Measurements from ENCODE around the gene ANKRD39.
A peak's percentile ranks its signal among the peaks of the same experiment; 100 is the strongest.

The ANKRD39 gene

DNA sequence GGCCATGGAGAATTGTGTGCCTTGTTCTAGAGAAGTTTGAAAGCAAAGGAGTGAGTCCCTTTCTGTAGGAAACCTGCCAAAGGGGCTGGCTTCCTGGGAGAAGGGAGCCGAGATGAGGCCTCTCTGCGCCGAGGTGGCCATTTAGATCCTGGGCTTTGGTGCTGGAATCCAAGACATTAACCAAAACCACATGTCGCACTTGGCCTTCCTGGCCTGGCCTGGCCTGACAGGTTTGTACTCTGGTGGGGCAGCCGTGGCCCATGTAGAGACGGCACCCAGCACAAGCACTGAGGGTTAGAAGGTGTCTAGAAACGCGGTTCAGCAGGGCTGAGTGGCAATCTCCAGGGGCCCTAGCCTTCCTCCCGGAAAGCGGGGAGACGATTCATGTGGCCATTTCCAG, 34.6 kb downstream of the ANKRD39 start:
- Histone ChIP-seq H3K9ac (ENCODE audit: low read length in 2 of 2) (no peak overlapping the region), H3K27ac (ENCODE audit: low read length) (no peak overlapping the region), H3K36me3 (ENCODE audit: control insufficient read depth in 2 of 2, insufficient read depth in 2 of 2, low read length in 2 of 2) (peaks cover 18 to 26% of the 10 kb centered on the region in 2 donors), H3K27me3 (ENCODE audit: control insufficient read depth in 1 of 2, insufficient read depth in 2 of 2, low read length in 2 of 2) (no peaks in the 10 kb centered on the region), H3K4me3 (ENCODE audit: low read length in 2 of 2) (no peak overlapping the region), H3K4me1 (ENCODE audit: control insufficient read depth, insufficient read depth, low read length) (peaks cover 44% of the 10 kb centered on the region), H3K9me3 (ENCODE audit: control insufficient read depth in 2 of 2, low read length in 2 of 2) (no peaks in the 10 kb centered on the region)

DNA sequence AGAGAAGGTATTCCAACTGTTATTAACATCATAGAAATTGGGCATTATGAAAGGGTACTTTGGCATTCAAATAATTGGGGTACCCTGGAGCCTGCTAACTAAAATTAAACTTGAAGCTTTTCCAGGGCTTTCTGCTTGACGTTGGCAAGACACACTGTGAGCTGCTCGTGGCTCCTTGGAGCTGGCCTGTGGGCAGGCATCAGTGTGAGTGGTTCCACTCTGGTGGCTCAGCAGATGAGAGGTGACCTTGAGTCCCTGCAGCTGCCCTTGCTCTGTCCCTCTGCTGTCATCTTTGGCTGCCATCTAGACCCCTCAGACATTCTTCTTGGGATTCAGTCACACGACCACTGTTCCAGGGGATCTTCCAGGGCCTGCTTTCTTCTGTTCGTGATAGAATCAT, 35.0 kb downstream of the ANKRD39 start:
- Histone ChIP-seq H3K36me3 (ENCODE audit: control insufficient read depth in 2 of 2, insufficient read depth in 2 of 2, low read length in 2 of 2) (peaks cover 14 to 22% of the 10 kb centered on the region in 2 donors), H3K9me3 (ENCODE audit: control insufficient read depth in 2 of 2, low read length in 2 of 2) (no peaks in the 10 kb centered on the region), H3K4me1 (ENCODE audit: control insufficient read depth, insufficient read depth, low read length) (peaks cover 48% of the 10 kb centered on the region), H3K9ac (ENCODE audit: low read length in 2 of 2) (no peak overlapping the region), H3K4me3 (ENCODE audit: low read length in 2 of 2) (no peak overlapping the region), H3K27me3 (ENCODE audit: control insufficient read depth in 1 of 2, insufficient read depth in 2 of 2, low read length in 2 of 2) (no peaks in the 10 kb centered on the region), H3K27ac (ENCODE audit: low read length) (no peak overlapping the region)

DNA sequence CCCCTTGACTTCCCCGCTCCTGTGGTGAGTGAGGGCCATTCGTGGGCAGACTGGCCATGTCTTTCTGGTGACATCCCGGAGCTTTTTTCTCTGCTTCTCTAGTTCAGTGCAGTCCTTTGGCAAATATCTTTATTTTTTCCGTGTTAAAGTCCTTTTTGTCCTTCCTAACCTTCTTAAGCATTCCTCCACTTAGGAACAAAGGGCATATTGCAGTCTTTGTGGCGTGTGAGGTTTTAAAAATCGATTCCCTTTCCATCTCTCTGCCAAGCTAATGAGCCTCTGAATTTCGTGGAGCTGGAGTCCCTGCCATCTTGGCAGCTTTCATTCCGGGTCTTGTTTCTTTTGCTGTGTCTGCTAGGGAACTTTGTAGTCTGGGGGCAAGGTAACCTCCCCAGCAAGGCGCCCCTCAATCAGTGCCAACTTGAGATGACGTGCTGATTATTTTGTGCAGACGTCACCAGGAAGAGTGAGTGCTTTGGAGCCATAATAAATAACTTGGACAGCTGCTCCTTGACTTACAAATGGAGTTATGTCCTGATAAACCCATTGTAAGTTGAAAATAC, 36.6 kb downstream of the ANKRD39 start:
- Histone ChIP-seq H3K9me3 (ENCODE audit: control insufficient read depth in 2 of 2, low read length in 2 of 2) (no peaks in the 10 kb centered on the region), H3K4me3 (ENCODE audit: low read length in 2 of 2) (no peak overlapping the region), H3K27ac (ENCODE audit: low read length) (no peak overlapping the region), H3K27me3 (ENCODE audit: control insufficient read depth in 1 of 2, insufficient read depth in 2 of 2, low read length in 2 of 2) (no peaks in the 10 kb centered on the region), H3K36me3 (ENCODE audit: control insufficient read depth in 2 of 2, insufficient read depth in 2 of 2, low read length in 2 of 2) (peaks cover 3 to 9% of the 10 kb centered on the region in 2 donors), H3K4me1 (ENCODE audit: control insufficient read depth, insufficient read depth, low read length) (peaks cover 58% of the 10 kb centered on the region), H3K9ac (ENCODE audit: low read length in 2 of 2) (no peak overlapping the region)

DNA sequence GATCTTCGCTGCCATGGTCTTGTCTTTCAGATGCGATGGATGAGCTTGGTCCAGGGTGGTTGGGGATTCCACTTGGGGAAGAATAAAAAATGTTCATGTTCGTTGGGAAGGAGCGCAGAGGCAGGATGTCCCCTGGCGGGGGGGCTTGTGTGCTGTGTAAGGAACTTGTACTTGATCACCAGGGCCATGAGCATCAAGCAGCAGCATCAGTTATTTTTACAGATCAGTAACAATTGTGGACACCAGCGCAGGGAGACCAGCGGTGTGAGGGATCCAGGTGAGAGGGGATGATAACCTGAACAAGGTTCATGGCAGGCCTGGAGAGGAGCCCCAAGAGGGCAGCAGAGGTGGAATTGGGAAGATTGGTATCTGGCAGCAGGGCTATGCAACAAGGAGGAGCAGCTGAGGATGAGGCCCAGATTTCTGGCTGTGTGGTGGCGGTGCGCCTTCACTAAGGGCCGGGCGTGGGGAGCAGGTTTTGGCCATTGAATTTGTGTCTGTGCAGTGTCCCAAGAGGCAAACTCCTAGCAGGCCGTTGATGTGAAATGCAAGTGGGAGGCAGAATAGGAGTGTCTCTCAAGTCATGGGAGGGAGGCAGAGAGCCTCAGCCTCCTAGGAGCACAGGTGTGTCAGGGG, 37.8 kb downstream of the ANKRD39 start:
- H3K4me1 ChIP-seq (ENCODE audit: control insufficient read depth, insufficient read depth, low read length) = peaks cover 58% of the 10 kb centered on the region
- no peaks in the 10 kb centered on the region for H3K9me3 ChIP-seq (ENCODE audit: control insufficient read depth in 2 of 2, low read length in 2 of 2)
- peaks cover 0 to 2% of the 10 kb centered on the region in 2 donors for H3K36me3 ChIP-seq (ENCODE audit: control insufficient read depth in 2 of 2, insufficient read depth in 2 of 2, low read length in 2 of 2)
- no peak overlapping the region for H3K9ac ChIP-seq (ENCODE audit: low read length in 2 of 2)
- peak overlapping the region in 1 of 2 donors; percentile 8 for H3K4me3 ChIP-seq (ENCODE audit: low read length in 2 of 2)
- H3K27me3 ChIP-seq (ENCODE audit: control insufficient read depth in 1 of 2, insufficient read depth in 2 of 2, low read length in 2 of 2) = no peaks in the 10 kb centered on the region
- no peak overlapping the region for H3K27ac ChIP-seq (ENCODE audit: low read length)

DNA sequence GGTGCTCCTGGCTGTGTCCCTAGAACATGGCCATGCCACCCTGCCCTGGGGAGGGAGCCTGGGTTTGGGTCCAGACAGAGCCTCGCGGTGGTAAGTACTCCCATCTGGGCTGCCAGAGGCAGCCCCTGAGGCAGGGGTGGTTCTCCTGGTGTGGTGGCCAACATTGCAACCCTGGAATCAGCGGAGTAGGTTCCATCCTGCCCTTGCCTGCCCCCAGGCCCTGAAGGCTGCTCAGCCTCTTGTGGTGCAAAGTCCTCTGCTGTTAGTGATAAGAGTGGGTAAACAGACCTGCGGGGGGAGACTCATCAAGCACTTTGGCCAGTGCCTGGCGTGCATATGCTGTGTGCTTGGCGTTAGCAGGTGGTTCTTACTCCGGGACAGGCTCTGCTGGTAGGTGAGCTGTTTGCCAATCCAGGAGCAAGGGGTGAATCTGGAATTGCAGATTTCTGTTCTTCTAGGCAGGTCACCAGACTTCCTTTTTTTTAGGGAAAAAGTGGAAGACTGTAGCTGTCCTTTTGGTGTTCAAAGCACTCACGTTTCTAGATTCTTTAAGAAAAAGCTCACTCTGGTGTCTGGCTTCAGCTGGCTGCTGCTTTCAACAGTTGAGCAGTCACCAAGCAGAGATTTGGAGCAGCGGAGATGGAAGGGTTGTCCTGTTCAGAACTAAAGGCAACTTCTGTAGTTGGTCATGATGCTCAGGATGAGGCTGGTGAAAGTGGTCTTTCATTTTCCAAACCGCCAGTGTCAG, 38.5 kb downstream of the ANKRD39 start:
- Histone ChIP-seq H3K27ac (ENCODE audit: low read length) (no peak overlapping the region), H3K9me3 (ENCODE audit: control insufficient read depth in 2 of 2, low read length in 2 of 2) (no peaks in the 10 kb centered on the region), H3K9ac (ENCODE audit: low read length in 2 of 2) (no peak overlapping the region), H3K4me3 (ENCODE audit: low read length in 2 of 2) (peak overlapping the region; percentile 1 to 52), H3K4me1 (ENCODE audit: control insufficient read depth, insufficient read depth, low read length) (peaks cover 54% of the 10 kb centered on the region), H3K36me3 (ENCODE audit: control insufficient read depth in 2 of 2, insufficient read depth in 2 of 2, low read length in 2 of 2) (peaks cover 0 to 2% of the 10 kb centered on the region in 2 donors), H3K27me3 (ENCODE audit: control insufficient read depth in 1 of 2, insufficient read depth in 2 of 2, low read length in 2 of 2) (no peaks in the 10 kb centered on the region)

DNA sequence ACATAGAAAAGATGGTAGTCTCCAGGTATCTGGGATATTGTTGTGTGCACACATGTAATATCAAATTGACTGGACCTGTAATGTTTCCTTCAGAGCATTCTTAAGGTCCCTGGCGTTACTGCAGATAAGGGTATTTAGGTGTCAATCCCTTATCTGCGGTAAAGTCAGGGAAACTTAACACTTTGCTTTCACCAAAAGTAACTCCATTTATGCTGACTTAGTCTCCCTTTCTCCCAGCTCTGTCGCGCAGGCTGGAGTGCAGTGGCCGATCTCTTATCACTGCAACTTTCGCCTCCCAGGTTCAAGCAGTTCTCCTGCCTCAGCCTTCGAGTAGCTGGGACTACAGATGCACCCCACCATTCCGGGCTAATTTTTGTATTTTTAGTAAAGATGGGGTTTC, 39.9 kb downstream of the ANKRD39 start:
- Histone ChIP-seq H3K4me3 (ENCODE audit: low read length in 2 of 2) (peak overlapping the region; percentile 65 to 87), H3K9ac (ENCODE audit: low read length in 2 of 2) (peak overlapping the region; percentile 8 to 64), H3K9me3 (ENCODE audit: control insufficient read depth in 2 of 2, low read length in 2 of 2) (no peaks in the 10 kb centered on the region), H3K4me1 (ENCODE audit: control insufficient read depth, insufficient read depth, low read length) (peaks cover 43% of the 10 kb centered on the region), H3K27ac (ENCODE audit: low read length) (no peak overlapping the region), H3K27me3 (ENCODE audit: control insufficient read depth in 1 of 2, insufficient read depth in 2 of 2, low read length in 2 of 2) (no peaks in the 10 kb centered on the region), H3K36me3 (ENCODE audit: control insufficient read depth in 2 of 2, insufficient read depth in 2 of 2, low read length in 2 of 2) (peaks cover 0 to 2% of the 10 kb centered on the region in 2 donors)

DNA sequence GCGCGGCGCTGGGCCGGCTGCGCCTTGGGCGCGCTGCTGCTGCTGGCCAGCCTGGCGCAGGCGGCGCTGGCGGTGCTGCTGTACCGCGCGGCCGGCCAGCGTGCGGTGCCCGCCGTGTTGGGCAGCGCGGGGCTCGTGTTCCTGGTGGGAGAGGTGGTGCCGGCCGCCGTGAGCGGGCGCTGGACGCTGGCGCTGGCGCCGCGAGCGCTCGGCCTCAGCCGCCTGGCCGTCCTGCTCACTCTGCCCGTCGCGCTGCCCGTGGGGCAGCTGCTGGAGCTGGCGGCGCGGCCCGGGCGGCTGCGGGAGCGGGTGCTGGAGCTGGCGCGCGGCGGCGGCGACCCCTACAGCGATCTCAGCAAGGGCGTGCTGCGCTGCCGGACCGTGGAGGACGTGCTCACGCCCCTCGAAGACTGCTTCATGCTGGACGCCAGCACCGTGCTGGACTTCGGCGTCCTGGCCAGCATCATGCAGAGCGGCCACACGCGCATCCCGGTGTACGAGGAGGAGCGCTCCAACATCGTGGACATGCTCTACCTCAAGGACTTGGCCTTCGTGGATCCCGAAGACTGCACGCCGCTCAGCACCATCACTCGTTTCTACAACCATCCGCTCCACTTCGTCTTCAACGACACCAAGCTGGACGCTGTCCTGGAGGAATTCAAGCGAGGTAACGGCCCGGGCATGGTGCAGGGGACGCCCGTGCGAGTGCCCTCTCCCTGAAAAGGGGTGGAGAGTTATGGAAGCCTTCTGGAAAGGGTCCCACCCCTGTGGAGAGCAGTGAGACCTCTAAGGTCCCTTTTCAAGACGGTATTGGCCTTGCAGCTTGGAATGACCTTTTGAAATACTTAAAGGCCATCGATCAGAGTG, 40.7 kb downstream of the ANKRD39 start:
- peaks cover 0 to 4% of the 10 kb centered on the region in 2 donors for H3K36me3 ChIP-seq (ENCODE audit: control insufficient read depth in 2 of 2, insufficient read depth in 2 of 2, low read length in 2 of 2)
- H3K27ac ChIP-seq (ENCODE audit: low read length) = peak overlapping the region; percentile 37
- no peaks in the 10 kb centered on the region for H3K9me3 ChIP-seq (ENCODE audit: control insufficient read depth in 2 of 2, low read length in 2 of 2)
- peaks cover 45% of the 10 kb centered on the region for H3K4me1 ChIP-seq (ENCODE audit: control insufficient read depth, insufficient read depth, low read length)
- H3K27me3 ChIP-seq (ENCODE audit: control insufficient read depth in 1 of 2, insufficient read depth in 2 of 2, low read length in 2 of 2) = no peaks in the 10 kb centered on the region
- H3K9ac ChIP-seq (ENCODE audit: low read length in 2 of 2) = peak overlapping the region; percentile 8 to 64
- H3K4me3 ChIP-seq (ENCODE audit: low read length in 2 of 2) = peak overlapping the region; percentile 65 to 87

DNA sequence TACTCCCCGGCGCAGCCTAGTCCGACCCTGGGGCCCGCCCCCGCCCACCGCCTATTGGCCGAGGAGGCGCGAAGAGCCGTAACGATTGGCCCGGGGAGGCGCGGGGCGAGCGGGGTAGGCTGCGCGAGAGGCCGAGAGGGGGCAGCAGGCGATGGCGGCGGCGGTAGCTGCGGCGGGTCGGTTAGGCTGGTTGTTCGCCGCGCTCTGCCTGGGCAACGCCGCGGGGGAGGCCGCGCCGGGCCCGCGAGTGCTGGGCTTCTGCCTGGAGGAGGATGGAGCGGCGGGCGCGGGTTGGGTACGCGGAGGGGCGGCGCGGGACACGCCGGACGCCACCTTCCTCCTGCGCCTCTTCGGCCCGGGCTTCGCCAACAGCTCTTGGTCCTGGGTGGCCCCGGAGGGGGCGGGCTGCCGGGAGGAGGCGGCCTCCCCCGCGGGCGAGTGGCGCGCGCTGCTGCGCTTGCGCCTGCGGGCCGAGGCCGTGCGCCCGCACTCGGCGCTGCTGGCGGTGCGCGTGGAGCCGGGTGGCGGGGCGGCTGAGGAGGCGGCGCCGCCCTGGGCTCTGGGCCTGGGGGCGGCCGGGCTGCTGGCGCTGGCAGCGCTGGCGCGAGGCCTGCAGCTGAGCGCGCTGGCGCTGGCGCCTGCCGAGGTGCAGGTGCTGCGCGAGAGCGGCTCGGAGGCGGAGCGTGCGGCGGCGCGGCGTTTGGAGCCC, 41.5 kb downstream of the ANKRD39 start, which contains the start of gene CNNM3:
CNNM3 (plus strand) TSS at position 142 of the 709 bp plus-strand sequence; CDS start at position 152, 10 bp downstream.
- Histone ChIP-seq H3K27ac (ENCODE audit: low read length) (peak within 1 kb of the TSS; percentile 69), H3K36me3 (ENCODE audit: control insufficient read depth in 2 of 2, insufficient read depth in 2 of 2, low read length in 2 of 2) (peaks cover 0 to 5% of the 10 kb centered on the region in 2 donors), H3K9ac (ENCODE audit: low read length in 2 of 2) (peak within 1 kb of the TSS; percentile 58 to 69), H3K27me3 (ENCODE audit: control insufficient read depth in 1 of 2, insufficient read depth in 2 of 2, low read length in 2 of 2) (no peaks in the 10 kb centered on the region), H3K9me3 (ENCODE audit: control insufficient read depth in 2 of 2, low read length in 2 of 2) (no peaks in the 10 kb centered on the region), H3K4me3 (ENCODE audit: low read length in 2 of 2) (peak within 1 kb of the TSS; percentile 73 to 87), H3K4me1 (ENCODE audit: control insufficient read depth, insufficient read depth, low read length) (peaks cover 48% of the 10 kb centered on the region)

DNA sequence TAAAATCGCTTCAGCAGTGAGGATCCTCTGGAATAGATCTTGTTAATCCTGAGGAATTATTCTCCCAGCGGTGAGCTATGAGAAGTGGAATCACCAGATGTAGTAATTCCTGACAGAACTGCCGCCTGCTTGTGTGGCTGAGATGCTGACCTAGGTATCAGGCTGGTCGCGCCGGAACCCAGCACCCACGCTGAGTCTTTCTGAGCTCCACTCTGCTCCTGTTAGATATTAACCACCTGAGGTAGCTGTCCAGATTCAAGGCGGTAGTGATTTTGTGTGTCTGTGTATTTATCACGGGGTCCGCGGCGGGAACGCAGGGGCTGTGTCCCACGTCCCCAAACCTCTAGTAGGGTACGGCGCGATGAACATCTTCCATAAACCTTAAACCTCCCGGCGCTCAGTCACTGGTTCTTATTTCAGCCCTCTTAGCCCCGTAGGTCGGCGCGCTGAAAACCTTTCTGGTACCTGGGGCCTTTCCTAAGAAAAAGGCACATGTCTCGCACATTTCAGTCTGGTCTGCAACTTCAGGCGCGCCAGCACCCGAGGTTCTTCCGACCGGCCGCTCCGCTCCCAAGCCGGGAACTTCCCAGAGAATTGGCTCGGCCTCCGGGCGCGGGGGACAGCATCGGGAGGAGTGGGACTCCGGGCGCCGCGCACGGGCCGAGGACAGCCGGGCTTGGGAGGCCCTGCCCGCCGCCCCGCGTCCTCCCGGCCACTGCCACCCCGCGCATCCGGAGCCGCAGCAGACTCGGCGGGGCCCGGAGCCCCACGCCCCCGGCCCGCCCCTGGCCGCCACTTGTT, 42.3 kb downstream of the ANKRD39 start:
- Histone ChIP-seq H3K4me1 (ENCODE audit: control insufficient read depth, insufficient read depth, low read length) (peaks cover 44% of the 10 kb centered on the region), H3K4me3 (ENCODE audit: low read length in 2 of 2) (peak overlapping the region; percentile 73 to 87), H3K27ac (ENCODE audit: low read length) (peak overlapping the region; percentile 69), H3K9ac (ENCODE audit: low read length in 2 of 2) (peak overlapping the region; percentile 58 to 69), H3K36me3 (ENCODE audit: control insufficient read depth in 2 of 2, insufficient read depth in 2 of 2, low read length in 2 of 2) (peaks cover 0 to 5% of the 10 kb centered on the region in 2 donors), H3K9me3 (ENCODE audit: control insufficient read depth in 2 of 2, low read length in 2 of 2) (no peaks in the 10 kb centered on the region), H3K27me3 (ENCODE audit: control insufficient read depth in 1 of 2, insufficient read depth in 2 of 2, low read length in 2 of 2) (no peaks in the 10 kb centered on the region)
